Endothelial cell of umbilical vein (primary cell): Measurements from ENCODE around the gene KIF24.

ENCODE experiments used
- CTCF ChIP-seq, 2 donors: IDR thresholded peaks; 1 replicate in 1 of 2; 2 replicates in 1 of 2; pipeline ENCODE4 v1.5.1; 2011; ENCODE audit warnings: low read length in 2 of 2, mild to moderate bottlenecking in 2 of 2, moderate library complexity in 2 of 2, control low read depth in 1 of 2, inconsistent platforms in 1 of 2, low read depth in 1 of 2; ENCODE audit not compliant: insufficient read depth in 1 of 2; ENCODE audit errors: extremely low read depth in 1 of 2
- GATA2 ChIP-seq: IDR thresholded peaks from 2 replicates; pipeline ENCODE4 v1.7.0; 2011; ENCODE audit warnings: low read depth, mild to moderate bottlenecking, moderate library complexity, mixed read lengths, low read length; ENCODE audit not compliant: insufficient read length, insufficient read depth

GRCh38 chr9:34311499-34312185 is 17.4 kb downstream of the KIF24 start:
- TF ChIP-seq CTCF (IDR thresholded peaks at IDR 0.05; ENCODE audit: extremely low read depth in 1 of 2, insufficient read depth in 1 of 2, low read depth in 1 of 2, low read length in 2 of 2), result no peak
- TF ChIP-seq GATA2, result no peak
